Measurements from ENCODE around the gene KDM8. TPM values are rescaled to one million over a fixed set of nuclear protein-coding genes. Genes with fewer than 3 reads are reported as not detected.

KDM8 gene
- total and polyA plus RNA-seq, 9 of the 15 experiments (the other 6 are each of a cell fraction or from before 2014, with no cell fraction given): 0.61 to 9.1 (median 5.4) TPM

- TF ChIP-seq, protein P1, sequence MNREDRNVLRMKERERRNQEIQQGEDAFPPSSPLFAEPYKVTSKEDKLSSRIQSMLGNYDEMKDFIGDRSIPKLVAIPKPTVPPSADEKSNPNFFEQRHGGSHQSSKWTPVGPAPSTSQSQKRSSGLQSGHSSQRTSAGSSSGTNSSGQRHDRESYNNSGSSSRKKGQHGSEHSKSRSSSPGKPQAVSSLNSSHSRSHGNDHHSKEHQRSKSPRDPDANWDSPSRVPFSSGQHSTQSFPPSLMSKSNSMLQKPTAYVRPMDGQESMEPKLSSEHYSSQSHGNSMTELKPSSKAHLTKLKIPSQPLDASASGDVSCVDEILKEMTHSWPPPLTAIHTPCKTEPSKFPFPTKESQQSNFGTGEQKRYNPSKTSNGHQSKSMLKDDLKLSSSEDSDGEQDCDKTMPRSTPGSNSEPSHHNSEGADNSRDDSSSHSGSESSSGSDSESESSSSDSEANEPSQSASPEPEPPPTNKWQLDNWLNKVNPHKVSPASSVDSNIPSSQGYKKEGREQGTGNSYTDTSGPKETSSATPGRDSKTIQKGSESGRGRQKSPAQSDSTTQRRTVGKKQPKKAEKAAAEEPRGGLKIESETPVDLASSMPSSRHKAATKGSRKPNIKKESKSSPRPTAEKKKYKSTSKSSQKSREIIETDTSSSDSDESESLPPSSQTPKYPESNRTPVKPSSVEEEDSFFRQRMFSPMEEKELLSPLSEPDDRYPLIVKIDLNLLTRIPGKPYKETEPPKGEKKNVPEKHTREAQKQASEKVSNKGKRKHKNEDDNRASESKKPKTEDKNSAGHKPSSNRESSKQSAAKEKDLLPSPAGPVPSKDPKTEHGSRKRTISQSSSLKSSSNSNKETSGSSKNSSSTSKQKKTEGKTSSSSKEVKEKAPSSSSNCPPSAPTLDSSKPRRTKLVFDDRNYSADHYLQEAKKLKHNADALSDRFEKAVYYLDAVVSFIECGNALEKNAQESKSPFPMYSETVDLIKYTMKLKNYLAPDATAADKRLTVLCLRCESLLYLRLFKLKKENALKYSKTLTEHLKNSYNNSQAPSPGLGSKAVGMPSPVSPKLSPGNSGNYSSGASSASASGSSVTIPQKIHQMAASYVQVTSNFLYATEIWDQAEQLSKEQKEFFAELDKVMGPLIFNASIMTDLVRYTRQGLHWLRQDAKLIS (CRISPR knock-in tag; IDR thresholded peaks at IDR 0.05): no peak; the same call in 1 of the 2 replicates
- TF ChIP-seq TAF9B (IDR thresholded peaks at IDR 0.05; ENCODE audit: partially characterized antibody) (peak; percentile 16), ZNF224 (CRISPR knock-in tag; IDR thresholded peaks at IDR 0.05) (no peak), ZNF407 (IDR thresholded peaks at IDR 0.05; ENCODE audit: low read depth) (no peak), ZNF507 (tag; conservative IDR thresholded peaks at IDR 0.05) (no peak), ZNF212 (CRISPR knock-in tag; IDR thresholded peaks at IDR 0.05) (no peak), KDM4B (IDR thresholded peaks at IDR 0.05; ENCODE audit: borderline replicate concordance in 2 of 2, low read depth in 1 of 2) (no peak), CREM (IDR thresholded peaks at IDR 0.05; ENCODE audit: low read depth) (no peak; the same call in 1 of the 2 replicates), ZNF253 (CRISPR knock-in tag; conservative IDR thresholded peaks at IDR 0.05) (no peak), ERF (CRISPR knock-in tag; IDR thresholded peaks at IDR 0.05) (0 out of 2 replicates have a peak, but pooled peaks have one; percentile 12), NFIX (CRISPR knock-in tag; IDR thresholded peaks at IDR 0.05; ENCODE audit: low read depth) (no peak), IFI16 (CRISPR knock-in tag; IDR thresholded peaks at IDR 0.05) (no peak), HLTF (IDR thresholded peaks at IDR 0.05) (peak; percentile 83; the same call in 1 of the 2 replicates), TBP (optimal IDR thresholded peaks at IDR 0.05; ENCODE audit: low read depth, low read length) (peak; percentile 74)
- TF ChIP-seq, protein P2, sequence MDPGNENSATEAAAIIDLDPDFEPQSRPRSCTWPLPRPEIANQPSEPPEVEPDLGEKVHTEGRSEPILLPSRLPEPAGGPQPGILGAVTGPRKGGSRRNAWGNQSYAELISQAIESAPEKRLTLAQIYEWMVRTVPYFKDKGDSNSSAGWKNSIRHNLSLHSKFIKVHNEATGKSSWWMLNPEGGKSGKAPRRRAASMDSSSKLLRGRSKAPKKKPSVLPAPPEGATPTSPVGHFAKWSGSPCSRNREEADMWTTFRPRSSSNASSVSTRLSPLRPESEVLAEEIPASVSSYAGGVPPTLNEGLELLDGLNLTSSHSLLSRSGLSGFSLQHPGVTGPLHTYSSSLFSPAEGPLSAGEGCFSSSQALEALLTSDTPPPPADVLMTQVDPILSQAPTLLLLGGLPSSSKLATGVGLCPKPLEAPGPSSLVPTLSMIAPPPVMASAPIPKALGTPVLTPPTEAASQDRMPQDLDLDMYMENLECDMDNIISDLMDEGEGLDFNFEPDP (CRISPR knock-in tag; IDR thresholded peaks at IDR 0.05): no peak
Observed at GRCh38 chr16:27203507-27204311, at the start of gene KDM8 (continued).

Measured in K562 (cell line).